Right forelimb (tissue), 1 donor: ENCODE results near the gene ITGBL1.

Source experiments
- DNase-seq: peaks from one replicate; pipeline ENCODE4 v3.0.0-alpha.2; 2018

ITGBL1 gene

DNA sequence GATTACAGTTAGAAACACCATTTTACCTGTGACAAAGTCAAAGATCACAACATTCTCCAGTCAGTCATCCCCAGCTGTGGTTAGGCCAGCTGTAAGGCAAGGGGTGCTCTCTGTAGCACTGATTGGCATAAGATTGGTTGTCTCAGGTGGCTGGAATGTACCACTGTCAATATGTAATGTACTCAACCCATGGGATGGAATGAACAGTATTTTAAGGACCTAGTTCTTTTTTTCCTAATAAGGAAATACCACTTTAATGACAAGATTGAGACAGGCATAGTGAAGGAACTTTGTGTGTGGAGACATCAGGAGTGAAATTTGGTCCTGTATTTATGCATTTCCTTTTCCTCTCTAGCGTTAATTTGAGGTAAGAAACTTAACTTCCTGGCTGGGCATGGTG is 310.7 kb downstream of the ITGBL1 start:
- DNase-seq: no peak
